HG03442 (cell line): Measurements from ENCODE around the gene GPSM1.
"Not testable (repeated sequence)": the region's sequence is repeated elsewhere in the genome, so short reads cannot be mapped to it uniquely, and the experiment has no call there.

Experiments
- ATAC-seq: cut with Tn5 transposase; IDR thresholded peaks from one replicate; pipeline ENCODE4 v1.9.1; 2021; ENCODE audit warnings: mild to moderate bottlenecking, moderate library complexity; ENCODE audit not compliant: unreplicated experiment

The GPSM1 gene

DNA sequence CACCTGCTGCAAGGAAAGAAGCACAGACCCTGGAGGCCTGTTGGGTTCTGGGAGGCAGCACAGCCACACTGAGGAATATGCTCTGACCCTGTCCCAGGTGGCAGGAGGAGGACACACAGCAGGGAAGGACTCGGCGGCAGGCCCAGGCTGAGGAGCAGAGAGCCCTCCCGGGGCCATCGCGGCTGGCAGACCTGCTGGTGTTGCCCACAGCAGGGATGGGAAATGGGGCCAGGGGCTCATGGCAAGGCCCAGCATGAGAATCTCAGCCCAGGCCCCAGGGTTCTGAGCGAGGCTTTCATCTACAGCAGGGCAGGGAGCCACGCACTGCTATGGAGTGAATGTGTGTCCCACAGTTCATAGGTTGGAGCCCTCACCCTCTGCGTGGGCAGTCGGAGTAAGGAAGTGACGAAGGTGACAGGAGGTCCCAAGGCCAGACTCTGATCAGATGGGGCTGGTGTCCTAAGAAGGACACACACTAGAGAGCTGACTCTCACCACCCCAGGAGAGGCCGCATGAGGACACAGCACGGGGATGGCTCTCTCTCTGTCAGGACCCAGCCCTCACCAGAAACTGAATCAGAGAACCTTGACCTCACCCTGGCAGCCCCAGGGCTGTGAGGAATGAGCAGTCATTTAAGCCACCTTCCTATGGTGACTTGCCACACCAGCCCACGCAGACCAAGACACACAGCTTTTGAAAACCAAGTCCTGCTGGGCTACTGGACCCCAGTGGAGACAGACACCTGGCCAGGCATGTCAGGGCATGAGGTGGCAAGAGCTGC, 10.3 kb upstream of the GPSM1 start:
- ATAC-seq, result no peak

DNA sequence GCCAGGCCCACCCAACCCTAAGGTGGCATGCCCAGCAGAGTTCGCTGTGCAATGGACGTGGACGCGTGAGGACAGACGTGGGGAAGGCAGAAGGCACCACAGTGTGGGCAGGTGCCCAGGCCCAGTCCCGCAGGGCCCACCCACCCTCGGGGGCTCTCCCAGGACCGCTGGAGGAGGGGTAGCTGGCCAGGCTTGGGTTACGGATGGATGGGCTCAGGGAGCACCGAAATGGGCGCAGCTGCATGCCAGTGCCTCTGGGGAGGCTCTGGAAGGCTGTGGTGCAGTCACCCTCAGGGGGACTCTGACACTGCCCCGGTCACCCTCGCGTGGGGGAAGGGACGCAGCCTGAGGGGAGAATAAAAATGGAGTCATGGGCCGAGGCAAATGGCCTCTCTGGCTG, 9.6 kb upstream of the GPSM1 start:
- no peak for ATAC-seq

DNA sequence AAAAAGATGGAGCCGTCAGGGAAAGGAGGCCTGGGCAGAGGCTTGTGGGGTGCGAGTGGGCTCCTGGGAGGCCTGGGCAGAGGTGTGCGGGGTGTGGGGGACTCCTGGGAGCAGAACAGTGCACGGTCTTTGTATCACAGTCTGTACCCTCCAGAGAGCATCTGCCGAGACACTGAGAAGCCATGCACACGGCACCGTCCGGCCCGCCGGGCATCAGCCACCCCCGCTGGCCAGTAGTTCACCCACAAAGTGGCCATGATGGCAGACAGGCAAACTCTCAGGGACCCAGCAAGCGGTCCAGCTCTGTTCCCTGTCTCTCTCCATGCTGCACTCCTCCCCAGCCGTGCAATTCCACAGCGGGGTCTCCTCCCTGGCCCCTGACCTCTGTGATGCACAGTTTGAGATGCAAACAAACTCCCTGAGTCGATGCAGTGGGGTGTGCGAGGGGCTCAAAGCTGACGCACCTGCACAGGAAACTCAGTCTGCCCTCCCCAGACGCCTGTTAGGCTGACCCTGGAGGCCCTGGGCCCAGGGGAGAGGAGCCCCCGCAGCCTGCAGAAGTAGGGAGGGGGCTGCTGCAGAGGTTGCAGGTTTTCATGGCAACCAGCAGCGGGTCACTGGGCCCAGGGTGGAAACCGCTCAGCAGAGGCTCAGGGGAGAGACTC, 9.1 kb upstream of the GPSM1 start:
- no peak for ATAC-seq

DNA sequence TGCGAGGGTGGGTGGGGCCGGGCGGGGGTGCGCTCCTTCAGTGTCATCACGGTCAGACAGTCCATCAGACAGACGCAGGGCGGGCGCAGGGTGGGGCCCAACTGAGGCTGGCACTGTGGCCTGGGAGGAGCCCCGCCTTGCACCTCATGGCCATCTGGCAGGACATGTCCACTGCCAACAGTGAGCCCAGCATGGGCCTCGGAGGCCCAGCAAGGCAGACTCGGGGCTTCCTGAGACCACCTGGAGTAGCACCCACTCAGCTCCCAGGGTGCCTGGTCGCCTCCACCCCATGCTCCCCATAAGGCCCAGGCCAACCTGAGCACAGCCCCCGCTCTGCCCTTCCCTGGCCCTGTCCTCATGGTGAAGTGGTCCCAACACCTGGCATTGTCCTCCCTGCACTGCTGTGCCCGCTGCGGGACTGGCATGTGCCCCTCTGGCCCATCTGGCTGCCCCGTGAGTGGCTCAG, 8.5 kb upstream of the GPSM1 start:
- ATAC-seq, result no peak

DNA sequence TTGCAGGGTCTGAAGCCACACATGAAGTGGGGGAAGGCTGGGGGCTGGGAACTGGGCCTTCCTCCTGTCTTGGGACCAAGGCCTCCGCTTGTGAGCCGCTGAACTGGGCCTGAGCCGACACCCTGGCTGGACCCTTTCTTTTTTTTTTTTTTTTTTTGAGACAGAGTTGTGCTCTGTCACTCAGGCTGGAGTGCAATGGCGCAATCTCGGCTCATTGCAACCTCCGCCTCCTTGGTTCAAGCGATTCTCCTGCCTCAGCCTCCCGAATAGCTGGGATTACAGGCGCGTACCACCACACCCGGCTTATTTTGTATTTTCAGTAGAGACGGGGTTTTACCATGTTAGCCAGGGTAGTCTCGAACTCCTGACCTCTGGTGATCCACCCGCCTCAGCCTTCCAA, 8.1 kb upstream of the GPSM1 start:
- not testable (repeated sequence) for ATAC-seq

DNA sequence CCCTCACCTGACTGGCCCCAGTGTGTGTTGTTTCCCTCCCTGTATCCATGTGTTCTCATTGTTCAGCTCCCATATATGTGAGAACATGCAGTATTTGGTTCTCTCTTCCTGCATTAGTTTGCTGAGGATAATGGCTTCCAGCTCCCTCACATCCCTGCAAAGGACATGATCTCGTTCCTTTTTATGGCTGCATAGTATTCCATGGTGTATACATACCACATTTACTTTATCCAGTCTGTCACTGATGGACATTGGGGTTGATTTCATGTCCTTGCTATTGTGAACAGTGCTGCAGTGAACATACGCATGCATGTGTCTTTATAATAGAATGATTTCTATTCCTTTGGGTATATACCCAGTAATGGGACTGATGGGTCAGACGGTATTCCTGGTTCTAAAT, 7.4 kb upstream of the GPSM1 start:
- not testable (repeated sequence) for ATAC-seq

DNA sequence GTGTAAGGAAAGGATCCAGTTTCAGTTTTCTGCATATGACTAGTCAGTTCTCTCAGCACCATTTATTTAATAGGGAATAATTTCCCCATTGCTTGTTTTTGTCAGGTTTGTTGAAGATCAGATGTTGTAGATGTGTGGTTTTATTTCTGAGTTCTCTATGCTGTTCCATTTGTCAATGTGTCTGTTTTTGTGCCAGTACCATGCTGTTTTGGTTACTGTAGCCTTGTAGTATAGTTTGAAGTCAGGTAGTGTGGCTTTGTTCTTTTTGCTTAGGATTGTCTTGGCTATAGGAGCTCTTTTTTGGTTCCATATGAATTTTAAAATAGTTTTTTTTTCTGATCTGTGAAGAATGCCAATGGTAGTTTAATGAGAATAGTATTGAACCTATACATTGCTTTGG, 6.4 kb upstream of the GPSM1 start:
- not testable (repeated sequence) for ATAC-seq

DNA sequence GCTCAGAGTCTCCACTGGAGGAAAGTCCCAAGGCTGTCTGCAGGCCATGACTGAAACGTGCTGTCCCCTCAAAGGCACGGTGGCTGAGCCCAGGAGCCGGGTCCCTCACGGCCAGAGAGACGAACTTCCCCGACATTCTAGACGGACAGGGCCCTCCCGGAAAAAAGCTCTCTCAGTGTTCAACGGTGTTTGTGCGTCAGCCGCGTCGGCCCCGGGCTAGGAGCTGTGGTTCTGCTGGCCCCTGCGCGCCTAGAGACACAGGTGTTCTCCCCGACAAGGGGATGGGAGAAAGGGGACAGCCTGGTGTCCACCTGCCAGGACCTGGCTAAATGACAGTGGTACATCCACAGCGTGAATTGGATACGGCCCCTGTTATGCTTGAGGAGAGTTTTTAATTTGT, 5.8 kb upstream of the GPSM1 start:
- ATAC-seq, result no peak

DNA sequence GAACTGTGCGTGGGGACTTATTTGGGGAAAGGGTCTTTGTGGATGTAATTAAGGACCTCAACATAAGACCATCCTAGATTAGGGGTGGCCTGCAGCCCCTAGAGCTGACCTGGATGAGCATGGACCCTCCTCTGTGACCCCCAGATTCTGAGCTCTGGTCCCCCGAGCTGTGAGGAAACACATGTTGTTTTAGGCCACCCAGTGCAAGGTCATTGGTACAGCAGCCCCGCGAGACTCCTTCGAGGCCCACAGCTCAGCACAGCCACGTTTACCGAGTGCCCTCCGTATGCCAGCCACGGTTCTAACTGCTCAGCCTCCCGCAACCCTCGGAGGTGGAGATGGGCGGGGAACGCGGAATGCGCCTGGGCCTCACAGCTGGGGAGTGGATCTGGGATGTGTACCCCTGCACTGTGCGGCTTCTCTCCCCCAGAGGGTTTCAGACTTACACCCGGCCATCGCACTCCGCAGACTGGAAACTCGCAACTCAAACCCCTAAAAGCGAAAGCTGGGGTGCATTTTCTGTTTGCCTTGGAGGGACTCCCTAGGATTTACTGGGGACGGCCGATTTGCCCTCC, 4.5 kb upstream of the GPSM1 start:
- ATAC-seq, result no peak

DNA sequence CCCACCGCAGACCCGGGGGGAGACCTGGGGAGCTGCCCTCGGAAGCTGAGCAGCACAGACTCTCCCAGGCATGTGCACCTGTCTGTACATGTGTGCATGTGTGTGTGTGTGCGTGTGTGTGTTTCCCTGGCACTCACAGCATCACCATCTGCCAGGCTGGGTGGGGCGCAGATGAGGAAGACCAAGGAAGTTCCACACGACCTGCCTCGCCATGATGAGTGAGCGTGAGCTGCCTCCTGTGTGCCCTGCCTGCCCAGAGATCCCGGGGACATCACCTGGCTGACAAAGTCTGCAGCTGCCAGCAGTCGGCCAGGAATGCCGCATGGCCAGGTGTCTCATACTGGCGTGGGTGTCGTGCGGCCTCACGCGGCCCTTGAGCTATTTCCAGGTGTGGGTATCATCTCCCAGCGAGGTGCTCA, 4.0 kb upstream of the GPSM1 start:
- no peak for ATAC-seq

DNA sequence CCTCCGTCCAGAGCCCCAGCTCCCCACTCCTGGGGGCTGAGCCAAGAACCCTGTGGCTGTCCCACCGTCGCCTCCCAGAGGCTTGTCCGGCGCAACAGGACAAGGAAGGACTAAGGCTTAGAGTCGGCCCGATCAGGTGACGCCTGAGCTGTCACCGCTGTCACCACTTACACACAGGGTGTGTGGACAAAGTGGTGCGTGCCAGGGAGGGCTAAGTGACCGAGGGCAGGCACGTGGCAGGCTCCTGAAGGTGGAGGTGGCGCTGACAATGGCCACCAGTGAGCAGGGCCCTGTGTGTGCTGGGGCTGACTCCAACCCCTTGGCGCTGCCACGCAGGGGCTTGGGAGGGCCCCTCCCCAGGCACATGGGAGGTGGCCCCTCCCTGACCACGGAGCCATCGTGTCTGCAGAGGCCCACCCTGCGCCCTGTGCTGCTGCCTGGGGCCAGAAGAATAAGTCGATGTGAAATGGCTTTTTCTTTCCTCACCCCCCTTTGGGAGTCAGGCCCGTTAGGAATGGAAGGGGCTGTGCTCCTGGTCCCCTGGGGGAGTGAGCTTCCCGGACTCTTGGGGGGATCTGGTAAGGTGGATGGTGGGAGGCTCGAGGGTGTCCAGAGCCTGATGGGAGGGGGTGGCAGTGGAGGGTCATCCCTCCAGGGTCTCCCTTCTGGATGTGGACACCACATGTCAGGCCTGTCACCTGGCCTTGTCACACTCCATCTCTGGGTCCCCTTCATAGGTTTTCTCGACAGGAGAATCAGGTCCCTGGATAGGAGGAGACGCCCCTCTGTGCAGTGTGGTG, 2.6 kb upstream of the GPSM1 start:
- ATAC-seq, result no peak

DNA sequence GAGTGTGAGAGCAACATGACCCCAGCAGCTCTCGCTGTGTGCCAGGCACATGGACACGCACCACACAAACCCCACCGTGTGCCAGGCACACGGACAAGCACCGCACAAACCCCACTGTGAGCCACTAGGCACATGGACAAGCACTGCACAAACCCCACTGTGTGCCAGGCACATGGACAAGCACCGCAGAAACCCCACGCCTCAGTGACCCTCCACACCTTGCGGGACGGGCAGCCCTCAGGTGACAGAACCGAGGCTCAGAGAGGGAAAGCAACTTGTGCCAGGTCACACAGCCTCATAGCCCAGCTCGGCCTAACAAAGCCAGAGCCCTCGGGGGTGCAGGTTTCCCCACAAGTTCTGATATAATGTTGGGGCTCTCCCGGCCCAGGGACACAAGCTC, 2.0 kb upstream of the GPSM1 start:
- no peak for ATAC-seq

DNA sequence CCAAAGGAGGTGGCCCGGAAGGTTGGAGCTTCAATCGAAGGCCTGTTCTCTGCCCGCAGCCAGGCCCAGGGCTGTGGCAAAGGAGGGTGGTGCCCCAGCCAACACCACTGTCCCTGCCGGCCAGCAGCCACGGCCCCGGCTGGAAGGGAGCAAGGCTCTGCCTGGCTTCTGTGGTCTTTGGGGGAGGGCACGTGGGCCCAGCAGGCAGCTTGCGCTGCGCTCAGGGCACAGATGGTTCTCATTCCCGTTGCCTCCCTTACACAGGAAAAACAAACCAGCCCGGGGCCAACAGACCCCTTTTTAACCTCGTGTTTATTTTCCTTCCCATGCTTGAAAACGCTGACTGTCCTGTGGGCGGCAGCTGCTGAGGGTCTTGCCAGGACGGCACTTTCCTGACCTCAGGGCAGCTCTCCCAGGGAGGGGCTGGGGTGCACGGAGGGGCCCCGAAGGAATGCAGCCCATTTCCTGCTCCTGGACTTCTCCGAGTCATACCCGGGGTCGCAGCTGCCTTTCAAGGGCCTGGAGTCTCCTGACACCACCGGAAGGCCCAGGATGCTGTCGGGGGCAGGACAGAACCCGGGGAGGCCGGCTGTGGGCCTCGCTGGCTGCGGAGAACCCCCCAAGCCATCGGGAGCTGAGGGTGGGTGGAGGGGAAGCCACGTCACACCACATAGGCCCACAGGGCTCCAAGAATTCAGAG, 1.1 kb upstream of the GPSM1 start:
- ATAC-seq, result no peak

DNA sequence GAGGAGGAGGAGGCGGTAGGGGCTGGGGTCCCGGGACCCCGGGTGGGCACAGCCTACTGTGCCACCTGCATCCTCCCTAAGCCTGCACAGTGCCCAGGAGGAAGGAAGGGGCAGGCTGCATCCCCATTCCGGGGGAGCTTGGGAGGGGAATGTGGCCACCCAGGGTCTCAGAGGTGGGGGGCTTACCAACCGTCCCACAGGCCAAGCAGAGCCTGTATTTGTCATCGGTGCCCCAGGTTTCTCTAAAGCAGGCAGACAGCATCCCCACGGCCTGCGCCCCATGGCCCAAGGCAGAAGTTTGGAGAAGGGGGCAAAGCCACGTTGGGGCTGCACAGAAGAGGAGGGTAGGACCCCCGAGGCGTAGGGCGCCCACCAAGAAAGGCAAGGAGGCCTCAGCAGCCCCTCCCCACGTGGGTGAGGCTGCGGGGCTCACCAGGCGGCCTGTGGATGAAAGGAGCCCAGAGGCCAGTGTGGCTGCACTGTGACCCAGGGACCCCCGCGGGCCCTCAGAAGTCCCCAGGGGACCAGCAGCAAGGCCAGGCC, 507 bp upstream of the GPSM1 start:
- ATAC-seq, result no peak

DNA sequence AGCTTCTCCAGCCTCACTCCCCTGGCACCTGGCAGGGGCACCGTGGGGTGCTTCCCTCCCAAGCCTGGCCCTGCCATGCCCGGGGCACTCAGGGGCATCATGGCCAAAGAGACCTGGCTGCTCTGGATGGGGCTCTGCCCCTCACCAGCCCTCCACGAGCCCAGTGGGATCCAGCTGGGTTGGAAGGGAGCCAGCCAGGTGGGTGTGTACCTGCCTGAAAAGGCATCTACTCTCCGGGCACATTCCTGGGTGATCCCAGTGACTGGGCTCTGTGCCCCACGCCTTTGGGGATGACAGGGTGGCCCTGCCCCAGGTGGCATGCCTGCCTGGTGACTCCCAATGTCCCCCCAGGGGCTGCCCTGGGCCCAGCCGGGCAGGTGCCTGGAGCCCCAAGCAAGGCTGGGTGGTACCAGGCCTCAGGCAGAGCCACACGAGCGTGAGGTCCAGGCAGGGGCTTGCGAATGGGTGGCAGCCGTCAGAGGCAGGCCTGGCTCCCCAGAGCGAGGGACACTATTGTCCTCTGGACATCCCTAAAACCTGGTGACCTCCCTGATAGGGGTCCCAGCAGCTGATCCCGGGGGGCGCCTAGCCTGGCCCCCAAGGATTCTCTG, 777 bp downstream of the GPSM1 start:
- ATAC-seq, result no peak

DNA sequence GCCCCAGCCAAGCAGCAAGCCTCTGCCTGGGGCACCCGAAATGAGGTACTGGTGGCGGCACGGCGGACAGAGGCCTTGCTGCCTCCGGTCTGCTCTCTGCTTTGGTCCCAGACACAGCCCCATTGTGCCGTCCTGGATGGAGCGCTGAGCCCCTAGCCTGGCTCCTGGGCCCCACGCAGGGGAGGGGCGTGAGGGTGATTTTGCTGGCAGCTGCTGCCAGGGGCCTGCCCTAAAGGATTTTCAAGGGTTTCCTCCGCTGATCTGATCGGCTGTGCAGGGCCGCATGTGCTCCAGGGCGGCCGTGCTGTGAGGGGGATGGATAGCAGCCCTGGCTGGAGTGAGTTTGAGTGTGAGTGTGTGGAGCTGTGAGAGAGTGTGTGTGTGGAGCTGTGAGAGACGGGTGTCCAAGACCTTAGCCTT, 1.3 kb downstream of the GPSM1 start:
- ATAC-seq, result no peak

DNA sequence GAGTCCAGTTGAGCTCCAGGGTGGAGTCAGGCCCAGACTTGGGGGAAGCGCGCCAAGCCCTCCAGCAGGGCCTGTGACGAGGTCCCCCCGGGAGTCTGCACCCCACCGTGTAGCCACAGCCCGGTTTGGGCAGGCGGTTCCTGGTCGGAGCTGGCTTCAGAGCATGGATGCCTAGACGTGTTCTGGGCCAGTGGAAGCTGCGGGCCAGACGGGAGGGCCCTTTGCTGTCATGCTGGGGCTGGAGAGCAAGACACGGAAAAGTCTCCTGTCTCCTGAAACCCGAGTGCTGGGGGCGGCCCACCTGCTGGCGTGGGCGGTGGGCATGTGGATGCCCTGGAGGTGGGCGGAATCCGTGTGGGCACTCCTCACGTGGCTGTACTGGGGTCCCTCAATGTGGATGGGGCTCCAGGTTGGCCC, 1.9 kb downstream of the GPSM1 start:
- no peak for ATAC-seq

DNA sequence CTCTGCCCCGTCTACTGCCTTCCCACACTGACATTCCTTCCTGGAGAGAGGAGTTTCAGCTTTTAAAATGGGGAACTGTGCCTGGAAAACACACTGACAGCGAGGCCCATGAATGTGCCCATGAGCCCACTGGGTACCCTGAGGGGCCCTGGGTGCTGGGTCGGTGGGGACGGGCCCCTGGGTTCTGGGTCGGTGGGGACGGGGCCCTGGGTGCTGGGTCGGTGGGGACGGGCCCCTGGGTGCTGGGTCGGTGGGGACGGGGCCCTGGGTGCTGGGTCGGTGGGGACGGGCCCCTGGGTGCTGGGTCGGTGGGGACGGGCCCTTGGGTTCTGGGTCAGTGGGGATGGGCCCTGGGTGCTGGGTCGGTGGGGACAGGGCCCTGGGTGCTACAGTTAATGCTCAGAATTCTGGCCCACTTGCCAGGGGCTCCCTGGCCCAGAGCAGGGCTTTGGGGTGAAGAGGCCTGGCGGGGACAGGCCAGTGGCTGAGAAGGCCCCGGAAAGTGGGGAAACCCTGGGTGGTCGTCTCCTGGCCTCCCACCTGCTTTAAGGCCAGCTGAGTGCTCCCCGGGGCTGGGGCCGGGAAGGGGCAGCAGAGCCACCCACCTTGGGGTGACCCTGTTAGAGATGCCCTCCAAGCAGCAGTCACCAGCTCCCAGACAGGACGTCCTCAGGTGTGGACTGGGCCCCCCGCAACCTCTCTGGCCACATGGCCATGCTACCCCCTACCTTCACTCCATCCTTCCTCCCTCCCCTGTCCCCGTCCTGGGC, 2.5 kb downstream of the GPSM1 start:
- ATAC-seq, result no peak

DNA sequence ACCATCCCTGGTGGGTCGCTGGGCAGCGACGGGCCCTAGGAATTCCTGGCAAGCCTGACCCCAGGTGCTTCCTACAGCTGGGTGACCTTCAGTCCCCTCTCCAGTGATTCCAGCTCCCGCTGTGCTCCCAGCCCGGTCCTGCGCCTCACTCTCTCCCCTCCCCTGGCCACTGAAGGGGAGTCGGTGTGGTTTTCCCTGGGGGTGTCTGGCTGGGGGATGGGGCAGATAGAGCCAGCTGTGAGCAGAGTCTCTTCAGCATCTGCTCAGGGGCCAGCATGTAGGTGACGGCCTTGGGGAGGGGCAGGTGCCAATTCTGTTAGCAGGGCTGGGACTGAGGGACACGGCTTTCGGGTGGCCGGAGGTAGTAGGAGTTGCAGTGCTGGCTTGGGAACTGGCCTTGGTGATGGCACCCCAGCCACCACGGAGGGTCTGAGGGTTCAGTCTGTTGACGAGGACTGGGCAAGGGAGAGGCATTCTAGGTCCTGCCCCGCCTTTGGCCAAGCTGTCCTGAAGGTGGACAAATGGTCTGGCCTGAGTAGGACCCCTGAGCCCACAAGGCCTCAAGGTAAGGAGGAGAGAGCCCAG, 3.2 kb downstream of the GPSM1 start:
- ATAC-seq, result no peak
